Cerebellar cortex (tissue), 1 donor: Measurements from ENCODE around the gene ALDH3A1.
"Not testable (repeated sequence)": the region's sequence is repeated elsewhere in the genome, so short reads cannot be mapped to it uniquely, and the experiment has no call there.

Experiments
- DNase-seq: peaks from one replicate; pipeline ENCODE4 v3.0.0-alpha.2; 2015; ENCODE audit warnings: low spot score

The ALDH3A1 gene

DNA sequence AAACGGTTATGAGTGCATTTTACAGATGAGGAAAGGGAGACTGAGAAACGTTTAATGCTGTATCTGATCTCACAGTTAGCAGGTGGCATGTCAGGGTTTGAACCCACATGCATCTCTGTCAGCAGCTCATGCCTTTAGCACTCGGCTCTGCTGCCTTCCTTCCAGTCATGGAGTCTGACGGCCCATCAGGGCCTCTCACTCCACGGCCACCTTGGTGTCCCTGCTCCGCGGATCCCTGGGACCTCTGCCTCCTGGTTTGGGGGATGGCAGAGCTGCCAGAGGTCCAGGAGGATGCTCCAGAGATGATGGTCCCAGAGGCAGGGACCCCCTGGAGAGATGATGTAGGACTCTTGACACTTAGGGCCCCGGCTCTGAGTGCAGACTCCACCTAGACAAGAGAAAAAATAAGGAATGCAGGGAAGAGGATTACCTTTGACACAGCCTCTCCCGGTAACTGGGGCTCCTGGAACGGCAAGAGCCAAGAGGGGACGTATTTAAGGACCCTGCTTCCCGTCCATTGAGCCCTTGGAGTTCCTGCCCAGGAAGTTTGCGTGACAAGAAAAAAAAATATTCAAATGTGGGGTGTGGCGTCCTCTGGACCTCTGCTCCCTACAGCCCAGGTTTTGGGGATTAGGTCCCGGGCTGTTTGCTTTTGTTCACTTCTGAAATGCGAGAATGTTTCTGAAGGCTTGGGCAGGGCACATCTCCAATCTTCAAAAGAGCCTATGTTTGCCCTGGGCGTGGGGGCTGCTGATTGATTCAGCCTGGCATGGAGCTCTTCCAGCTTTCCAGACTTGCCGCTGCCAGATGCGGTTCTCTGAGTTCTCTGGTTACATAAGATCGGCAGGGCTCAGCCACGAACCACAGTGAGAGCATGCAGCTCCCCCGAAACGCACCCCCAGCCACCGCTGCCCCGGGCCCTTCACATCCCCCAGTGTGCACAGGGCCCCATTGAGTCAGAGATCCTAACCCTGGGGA, at the start of gene ALDH3A1:
Gene ALDH3A1, minus strand, starts transcription at position 470 of the 978 bp plus-strand sequence. CDS start 3,169 bp downstream, outside the sequence.
- DNase-seq = no peak

DNA sequence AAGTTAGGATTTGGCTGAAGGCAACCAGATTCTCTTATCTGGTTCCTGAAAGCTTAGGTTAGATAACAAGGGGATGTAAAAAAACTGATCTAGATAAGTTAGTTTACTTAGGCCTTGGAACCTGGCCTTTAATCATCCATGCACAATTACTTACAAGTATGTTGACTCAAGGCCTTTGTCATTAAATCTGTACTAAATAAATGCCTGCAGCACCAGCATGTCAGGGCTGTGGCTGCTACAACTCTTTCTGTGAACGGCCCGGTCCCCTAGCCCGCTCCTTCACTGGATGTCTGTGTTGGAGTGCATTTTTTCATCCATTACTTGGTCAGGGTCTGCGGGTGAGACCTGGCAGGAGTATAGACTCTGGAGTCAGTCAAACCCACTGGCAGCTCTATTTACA, 48.4 kb upstream of the ALDH3A1 start:
- no peak for DNase-seq

DNA sequence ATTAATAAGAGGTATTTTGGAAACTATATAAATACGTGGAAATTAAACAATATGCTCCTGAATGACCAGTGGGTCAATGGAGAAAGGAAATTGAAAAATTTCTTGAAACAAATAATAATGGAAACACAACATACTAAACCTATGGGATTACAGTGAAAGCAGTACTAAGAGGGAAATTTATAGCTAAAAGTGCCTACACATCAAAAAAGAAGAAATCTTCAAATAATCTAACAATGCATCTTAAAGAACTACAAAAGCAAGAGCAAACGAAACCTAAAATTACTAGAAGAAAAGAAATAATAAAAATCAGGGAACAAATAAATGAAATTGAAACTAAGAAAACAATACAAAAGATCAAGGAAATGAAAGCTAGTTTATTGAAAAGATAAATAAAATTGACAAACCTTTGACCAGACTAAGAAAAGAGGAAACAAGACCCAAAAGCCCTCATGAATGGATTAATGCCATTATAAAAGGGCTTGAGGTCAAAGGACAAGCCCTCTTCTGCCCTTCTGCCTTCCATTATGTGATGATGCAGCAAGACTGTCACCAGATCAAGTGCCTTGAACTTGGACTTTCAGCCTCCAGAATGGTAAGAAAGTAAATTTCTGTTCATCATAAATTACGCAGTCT, 43.9 kb upstream of the ALDH3A1 start:
- no peak for DNase-seq

GRCh38 chr17:19787733-19788357, 39.7 kb upstream of the ALDH3A1 start:
- peak; percentile 51 for DNase-seq

GRCh38 chr17:19785854-19786253, 37.8 kb upstream of the ALDH3A1 start:
- DNase-seq = no peak

DNA sequence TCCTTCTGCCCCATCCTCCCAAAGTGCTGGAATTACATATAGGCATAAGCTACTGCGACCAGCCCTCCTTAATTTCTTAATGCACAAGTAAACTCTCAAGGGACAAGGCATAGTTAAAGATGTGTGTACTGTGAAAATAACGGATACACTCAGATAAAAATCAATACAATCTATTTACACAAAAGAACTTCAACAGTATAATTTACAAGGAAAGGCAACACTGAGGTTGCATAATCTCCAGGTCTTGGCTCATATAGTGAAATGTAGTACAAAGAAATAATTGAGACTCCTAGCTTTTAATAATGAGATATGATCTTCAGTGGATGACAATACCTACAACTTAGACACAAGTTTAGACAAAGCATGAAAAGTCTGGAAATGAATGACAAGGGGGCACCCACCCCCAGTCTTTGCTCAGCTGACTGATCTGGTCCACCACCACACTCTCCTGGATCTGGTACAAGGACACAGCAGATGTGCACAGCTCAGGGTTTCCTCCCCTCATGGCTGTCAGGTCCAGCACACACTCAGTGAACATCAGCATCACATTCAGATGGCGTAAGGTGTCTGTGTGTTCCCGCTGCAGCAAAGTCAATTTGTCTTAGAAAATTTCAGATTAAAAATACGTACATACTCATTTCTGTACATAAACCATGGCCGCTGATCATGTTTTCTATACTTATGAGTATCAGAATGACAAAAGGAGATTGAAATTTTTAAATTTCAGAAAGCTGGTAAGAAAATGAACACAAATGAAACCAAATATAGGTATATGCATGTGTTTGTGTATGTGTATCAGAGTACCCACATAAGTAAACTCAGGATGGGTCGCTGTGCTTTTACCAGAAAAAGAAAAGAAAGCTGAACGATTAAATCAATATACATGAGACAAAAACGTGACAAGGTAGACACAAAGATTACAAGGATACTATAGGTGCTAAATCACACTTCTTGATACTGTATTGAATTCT, 33.7 kb upstream of the ALDH3A1 start:
- no peak for DNase-seq

DNA sequence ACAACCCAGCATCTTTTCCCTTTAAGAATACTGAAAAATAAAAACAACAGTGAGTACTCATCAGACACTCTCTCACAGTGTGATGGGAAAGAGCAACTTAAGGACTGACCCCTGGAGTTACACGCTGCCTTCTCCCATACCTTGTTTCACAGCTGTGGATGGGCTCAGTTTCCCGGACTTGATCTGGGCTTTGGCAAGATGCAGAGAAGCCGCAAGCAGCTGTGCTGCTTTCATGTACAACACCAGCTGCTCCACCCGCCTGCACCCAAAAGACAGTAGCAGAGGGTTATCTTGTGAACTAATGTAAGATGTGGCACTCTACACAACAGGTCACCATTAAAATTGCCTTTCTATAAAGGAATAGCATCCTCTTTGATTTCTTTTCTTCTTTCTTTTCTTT, 32.7 kb upstream of the ALDH3A1 start:
- no peak for DNase-seq

DNA sequence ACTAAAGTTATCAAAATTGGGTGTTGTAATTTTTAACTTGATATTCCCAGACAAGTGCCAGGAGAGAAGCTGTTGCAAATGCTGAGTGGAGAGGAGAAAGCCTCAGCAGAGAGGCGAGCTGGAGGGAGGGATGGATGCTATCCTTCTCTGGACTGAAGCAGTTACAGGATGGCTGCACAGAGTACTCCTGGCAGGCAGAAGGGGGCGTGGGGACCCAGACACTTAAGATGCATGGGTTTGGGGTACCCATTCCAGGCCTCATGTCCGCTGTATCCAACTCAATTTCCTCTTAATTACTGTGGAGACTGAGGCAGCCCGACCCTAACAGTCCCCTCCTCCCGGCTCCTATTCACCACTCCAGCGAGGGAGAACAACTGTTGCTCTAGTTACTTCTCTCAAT, 25.4 kb upstream of the ALDH3A1 start:
- no peak for DNase-seq

- DNase-seq = no peak
These were observed 24.0 kb upstream of the ALDH3A1 start for GRCh38 chr17:19771971-19772630.

DNA sequence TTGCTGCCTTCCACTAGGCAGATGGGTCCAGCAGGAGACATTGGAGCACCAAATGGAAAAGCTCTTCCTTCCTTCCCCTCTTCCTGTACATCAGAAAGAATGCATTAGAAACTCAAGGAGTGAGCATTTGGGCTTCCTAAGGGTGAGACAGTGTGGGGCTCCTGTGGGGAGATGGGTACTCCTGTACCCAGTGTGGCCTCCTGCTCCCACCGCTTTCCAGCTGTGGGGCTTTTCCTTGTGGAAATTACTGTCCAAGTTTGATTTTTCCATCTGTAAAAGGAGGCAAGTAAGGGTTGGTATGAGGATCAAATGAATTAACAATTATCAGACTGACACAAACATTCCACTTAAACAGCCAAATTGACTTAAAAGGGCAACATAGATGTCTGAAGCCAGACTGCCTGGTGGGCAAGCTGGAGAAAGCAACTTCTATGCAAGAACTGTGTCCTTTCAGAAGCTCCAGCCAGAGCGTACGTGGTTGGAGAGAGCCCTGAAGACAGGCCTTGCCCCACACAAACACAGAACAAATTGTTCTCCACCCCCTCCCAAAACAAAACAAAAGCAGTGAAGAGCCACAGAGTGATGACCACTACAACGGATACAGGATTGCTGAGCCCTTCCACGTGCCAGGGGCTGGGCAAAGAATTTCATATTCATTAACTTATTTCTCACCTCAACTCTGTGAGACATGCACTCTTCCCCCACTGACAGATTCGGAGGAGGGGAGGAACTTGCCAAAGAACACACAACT, 23.1 kb upstream of the ALDH3A1 start:
- DNase-seq = no peak

- no peak for DNase-seq
These were observed 22.0 kb upstream of the ALDH3A1 start for GRCh38 chr17:19769946-19770652.

- DNase-seq = no peak
These were observed 20.1 kb upstream of the ALDH3A1 start for GRCh38 chr17:19768046-19768782.

DNA sequence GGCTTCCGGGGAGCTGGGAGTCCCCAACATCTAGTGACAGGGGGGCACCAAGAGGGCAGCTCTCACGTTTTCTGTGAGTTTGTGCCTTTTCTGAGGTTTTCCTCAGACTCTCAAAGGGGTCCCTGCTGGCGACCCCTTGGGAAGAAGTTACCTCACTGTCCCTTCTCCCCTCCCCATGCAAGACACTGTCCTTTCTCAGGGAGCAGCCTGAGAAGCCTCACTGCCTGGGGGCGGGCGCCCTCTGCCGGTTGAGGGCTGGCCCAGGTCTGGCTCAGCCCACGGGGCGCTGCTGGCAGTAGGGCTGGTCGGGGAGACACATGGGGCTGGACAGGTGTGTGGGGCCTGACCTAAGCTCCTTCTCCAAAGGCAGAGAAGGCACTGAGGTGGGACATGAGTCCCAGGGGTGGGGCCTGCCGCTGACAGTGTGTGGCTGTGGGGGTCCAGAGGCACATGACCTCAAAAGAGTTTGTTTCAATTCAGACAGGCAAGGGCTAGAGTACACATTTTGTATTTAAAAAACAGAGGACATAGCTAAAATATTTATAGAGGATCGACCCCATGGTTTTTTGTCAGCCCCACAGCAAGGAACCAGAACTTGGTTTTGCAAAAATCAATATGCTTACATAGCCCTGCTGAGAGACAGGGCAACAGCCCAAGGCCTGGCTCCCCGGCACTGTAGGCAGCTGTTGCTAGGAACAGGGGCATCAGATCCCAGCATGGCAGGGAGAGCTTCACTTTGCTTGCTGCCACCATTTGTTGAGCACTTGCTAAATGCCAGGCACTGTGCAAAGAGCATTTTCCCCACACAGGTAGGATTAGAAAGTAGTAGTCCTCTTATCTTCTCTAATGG, 18.5 kb upstream of the ALDH3A1 start:
- peak; percentile 76 for DNase-seq

DNA sequence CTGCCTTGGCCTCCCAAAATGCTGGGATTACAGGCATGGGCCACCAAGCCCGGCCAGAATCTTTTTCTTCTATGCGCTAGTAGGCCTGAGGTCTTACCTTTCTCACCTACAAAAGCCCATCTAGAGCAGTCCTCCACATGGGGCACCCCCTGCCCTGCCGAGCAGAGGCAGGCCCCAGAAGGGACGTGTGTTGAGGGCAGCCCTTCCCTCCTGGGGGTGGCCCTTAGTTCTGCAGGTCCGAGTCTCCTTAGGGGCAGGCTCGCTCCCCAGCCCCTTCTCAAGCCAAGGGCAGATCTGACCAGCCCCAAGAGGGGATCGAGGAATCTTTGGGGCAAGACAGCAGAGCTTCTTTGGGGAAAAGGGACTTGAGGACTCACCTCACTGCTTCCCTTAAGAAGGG, 17.9 kb upstream of the ALDH3A1 start:
- no peak for DNase-seq

DNA sequence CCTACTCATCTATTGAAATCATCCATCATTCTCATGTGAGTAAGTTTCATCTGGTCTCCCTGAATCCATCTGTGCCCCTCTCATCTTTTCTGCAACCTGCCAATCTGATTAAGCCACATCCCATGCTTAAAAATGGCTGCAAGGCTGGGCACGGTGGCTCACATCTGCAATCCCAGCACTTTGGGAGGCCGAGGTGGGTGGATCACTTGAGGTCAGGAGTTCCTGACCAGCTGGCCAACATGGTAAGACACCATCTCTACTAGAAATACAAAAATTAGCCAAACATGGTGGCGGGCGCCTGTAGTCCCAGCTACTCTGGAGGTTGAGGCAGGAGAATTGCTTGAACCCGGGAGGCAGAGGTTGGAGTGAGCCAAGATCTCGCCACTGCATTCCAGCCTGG, 15.9 kb upstream of the ALDH3A1 start:
- not testable (repeated sequence) for DNase-seq

DNA sequence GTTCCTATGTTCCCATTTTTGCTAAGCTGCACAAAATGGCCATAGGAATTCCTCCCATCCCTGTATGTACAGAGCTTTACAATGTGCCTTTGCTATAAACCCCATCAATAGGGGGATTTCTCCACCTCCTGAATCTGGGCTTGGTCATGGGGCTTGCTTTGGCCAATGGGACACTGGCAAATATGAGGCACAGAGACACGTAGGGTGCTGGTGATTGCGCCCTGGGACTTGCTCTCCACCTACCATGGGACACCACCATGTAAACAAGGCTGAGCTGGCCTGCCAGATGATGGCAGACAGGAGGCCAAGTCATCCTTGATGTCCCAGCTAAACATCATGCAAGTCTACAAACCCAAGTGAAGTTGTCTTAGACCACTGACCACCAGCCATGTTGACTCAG, 15.3 kb upstream of the ALDH3A1 start:
- no peak for DNase-seq

DNA sequence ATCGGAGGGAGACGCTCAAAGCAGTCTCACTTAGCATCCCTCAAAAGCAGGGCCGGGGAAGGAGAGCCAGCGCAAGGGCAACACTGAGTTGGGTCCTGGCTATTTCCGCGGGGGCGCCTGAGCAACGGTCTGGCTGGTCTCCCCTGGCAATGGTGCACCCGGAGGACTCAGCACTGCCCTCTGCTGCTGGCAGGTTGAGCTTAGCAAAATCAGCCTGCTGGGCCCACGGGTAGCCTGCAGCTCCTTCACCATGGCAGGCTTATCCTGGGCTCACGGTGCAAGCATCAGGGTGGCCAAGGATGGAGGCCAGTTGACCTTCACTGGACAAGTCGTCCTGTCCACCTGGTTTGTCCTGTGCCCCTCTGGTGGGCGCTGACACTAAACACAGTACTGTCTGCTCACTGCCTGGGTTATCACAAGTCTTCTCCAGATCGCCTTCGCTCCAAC, 14.4 kb upstream of the ALDH3A1 start:
- DNase-seq = peak; percentile 71

DNA sequence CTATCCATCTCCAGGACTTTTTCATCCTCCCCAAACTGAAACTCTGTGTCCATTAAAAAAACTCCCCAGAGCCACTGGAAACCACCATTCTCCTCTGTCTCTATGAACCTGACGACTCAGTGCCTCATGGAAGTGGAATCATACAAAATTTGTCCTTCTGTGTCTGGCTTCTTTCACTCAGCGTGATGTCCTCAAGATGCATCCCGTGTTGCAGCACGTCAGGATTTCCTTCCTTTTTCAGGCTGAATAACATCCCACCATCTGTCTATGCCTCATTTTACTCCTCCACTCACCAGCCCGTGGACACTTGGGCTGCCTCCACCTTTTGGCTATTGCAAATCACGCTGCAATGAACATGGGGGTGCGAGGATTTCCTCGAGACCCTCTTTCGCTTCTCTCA, 12.6 kb upstream of the ALDH3A1 start:
- no peak for DNase-seq
